K562 (cell line): ENCODE measurements around the gene RFC5. TPM values are rescaled to one million over a fixed set of nuclear protein-coding genes. Genes with fewer than 3 reads are reported as not detected.

Experiments used
- BRD9 ChIP-seq: fragments of 450-650 bp; IDR thresholded peaks from 2 replicates; pipeline ENCODE4 v1.6.1; 2018; ENCODE audit warnings: low read depth; ENCODE audit not compliant: partially characterized antibody
- NCOR1 ChIP-seq: fragments of 450-650 bp; IDR thresholded peaks from 2 replicates; pipeline ENCODE4 v1.6.1; 2016; ENCODE audit warnings: mild to moderate bottlenecking, moderate library complexity
- NEUROD1 ChIP-seq: fragments of 150-350 bp; IDR thresholded peaks from 2 replicates; pipeline ENCODE4 v1.6.1; 2014; ENCODE audit warnings: borderline replicate concordance, low read length, low read depth; ENCODE audit not compliant: partially characterized antibody
- POLR2G ChIP-seq: fragments of 200-400 bp; formaldehyde crosslinking; IDR thresholded peaks from 2 replicates; pipeline ENCODE4 v1.6.1; 2017; ENCODE audit warnings: low read depth, mild to moderate bottlenecking, antibody characterized with exemption, low read length, moderate library complexity
- SIN3A ChIP-seq, 2 experiments: fragments of 150-350 bp in 1 of 2; IDR thresholded peaks; 2 replicates each; pipeline ENCODE4 v1.6.1; 2011 to 2016; ENCODE audit warnings: borderline replicate concordance in 2 of 2, low read depth in 2 of 2, low read length in 2 of 2, mild to moderate bottlenecking in 2 of 2, moderate library complexity in 2 of 2; ENCODE audit not compliant: control insufficient read depth in 1 of 2
- SP1 ChIP-seq: sonication (generic); formaldehyde crosslinking; IDR thresholded peaks from 2 replicates; pipeline ENCODE4 v1.8.1; 2022; ENCODE audit warnings: mild to moderate bottlenecking, missing genetic modification reagents
- TFAP4 ChIP-seq: sonication (generic); formaldehyde crosslinking; IDR thresholded peaks from 2 replicates; pipeline ENCODE4 v1.8.0; 2022; ENCODE audit warnings: missing genetic modification reagents, mild to moderate bottlenecking, moderate library complexity, borderline replicate concordance
- polyA plus RNA-seq, 8 experiments: library from polyadenylated mRNA; depleted of rRNA in 4 of 8; stranded (reverse) in 5 of 8; unstranded in 3 of 8; fragments of >200 nt; fragmentation: Nextera tagmentation in 2 of 8; fragmentation: Illumina TruSeq in 1 of 8; extraction: Ambion mirVana in 2 of 8; extraction: Trizol in 1 of 8; gene quantifications; 2 replicates each; pipeline versions ENCODE4 v1.2.1 to v1.2.3, GENCODE V29; 2011 to 2014; ENCODE audit warnings: inconsistent platforms in 1 of 8, missing spikeins in 1 of 8
- total RNA-seq, 7 experiments: library from RNA; depleted of rRNA in 6 of 7; stranded (reverse); fragments of >200 nt in 6 of 7; fragmentation: Illumina TruSeq in 2 of 7; extraction: Trizol in 2 of 7; gene quantifications; 2 replicates each; pipeline versions ENCODE4 v1.2.1 to v1.2.3, GENCODE V29; 2011 to 2021; ENCODE audit warnings: low replicate concordance in 1 of 7
- TF ChIP-seq, protein P1 (sequence below): sonication (generic); formaldehyde crosslinking; IDR thresholded peaks from 2 replicates; pipeline ENCODE4 v1.8.0; 2022; ENCODE audit warnings: mild to moderate bottlenecking, missing genetic modification reagents
- TF ChIP-seq, protein P2 (sequence below), 2 experiments: fragments of 200-800 bp in 1 of 2; sonication (Bioruptor generic) in 1 of 2; sonication (generic) in 1 of 2; formaldehyde crosslinking in 1 of 2; IDR thresholded peaks in 1 of 2; conservative IDR thresholded peaks in 1 of 2; 2 replicates each; pipeline versions ENCODE4 v1.5.0 to v1.6.1; 2016 to 2020; ENCODE audit warnings: missing compliant biosample characterization in 1 of 2, missing genetic modification characterization in 1 of 2, missing genetic modification reagents in 1 of 2
- TF ChIP-seq, protein P3 (sequence below): fragments of 450-650 bp; IDR thresholded peaks from 2 replicates; pipeline ENCODE4 v1.6.1; 2018; ENCODE audit not compliant: partially characterized antibody

RFC5 gene
- total and polyA plus RNA-seq, 9 of the 15 experiments (the other 6 are each of a cell fraction or from before 2014, with no cell fraction given): 61.8 to 189 (median 92.9) TPM

GRCh38 chr12:118061011-118061872 lies 44.7 kb downstream of the RFC5 start, which contains the start of gene WSB2 (continued):
- TF ChIP-seq, protein P1, sequence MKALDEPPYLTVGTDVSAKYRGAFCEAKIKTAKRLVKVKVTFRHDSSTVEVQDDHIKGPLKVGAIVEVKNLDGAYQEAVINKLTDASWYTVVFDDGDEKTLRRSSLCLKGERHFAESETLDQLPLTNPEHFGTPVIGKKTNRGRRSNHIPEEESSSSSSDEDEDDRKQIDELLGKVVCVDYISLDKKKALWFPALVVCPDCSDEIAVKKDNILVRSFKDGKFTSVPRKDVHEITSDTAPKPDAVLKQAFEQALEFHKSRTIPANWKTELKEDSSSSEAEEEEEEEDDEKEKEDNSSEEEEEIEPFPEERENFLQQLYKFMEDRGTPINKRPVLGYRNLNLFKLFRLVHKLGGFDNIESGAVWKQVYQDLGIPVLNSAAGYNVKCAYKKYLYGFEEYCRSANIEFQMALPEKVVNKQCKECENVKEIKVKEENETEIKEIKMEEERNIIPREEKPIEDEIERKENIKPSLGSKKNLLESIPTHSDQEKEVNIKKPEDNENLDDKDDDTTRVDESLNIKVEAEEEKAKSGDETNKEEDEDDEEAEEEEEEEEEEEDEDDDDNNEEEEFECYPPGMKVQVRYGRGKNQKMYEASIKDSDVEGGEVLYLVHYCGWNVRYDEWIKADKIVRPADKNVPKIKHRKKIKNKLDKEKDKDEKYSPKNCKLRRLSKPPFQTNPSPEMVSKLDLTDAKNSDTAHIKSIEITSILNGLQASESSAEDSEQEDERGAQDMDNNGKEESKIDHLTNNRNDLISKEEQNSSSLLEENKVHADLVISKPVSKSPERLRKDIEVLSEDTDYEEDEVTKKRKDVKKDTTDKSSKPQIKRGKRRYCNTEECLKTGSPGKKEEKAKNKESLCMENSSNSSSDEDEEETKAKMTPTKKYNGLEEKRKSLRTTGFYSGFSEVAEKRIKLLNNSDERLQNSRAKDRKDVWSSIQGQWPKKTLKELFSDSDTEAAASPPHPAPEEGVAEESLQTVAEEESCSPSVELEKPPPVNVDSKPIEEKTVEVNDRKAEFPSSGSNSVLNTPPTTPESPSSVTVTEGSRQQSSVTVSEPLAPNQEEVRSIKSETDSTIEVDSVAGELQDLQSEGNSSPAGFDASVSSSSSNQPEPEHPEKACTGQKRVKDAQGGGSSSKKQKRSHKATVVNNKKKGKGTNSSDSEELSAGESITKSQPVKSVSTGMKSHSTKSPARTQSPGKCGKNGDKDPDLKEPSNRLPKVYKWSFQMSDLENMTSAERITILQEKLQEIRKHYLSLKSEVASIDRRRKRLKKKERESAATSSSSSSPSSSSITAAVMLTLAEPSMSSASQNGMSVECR (CRISPR knock-in tag): peak; percentile 14; the same call in 1 of the 2 replicates
- TF ChIP-seq, protein P2, sequence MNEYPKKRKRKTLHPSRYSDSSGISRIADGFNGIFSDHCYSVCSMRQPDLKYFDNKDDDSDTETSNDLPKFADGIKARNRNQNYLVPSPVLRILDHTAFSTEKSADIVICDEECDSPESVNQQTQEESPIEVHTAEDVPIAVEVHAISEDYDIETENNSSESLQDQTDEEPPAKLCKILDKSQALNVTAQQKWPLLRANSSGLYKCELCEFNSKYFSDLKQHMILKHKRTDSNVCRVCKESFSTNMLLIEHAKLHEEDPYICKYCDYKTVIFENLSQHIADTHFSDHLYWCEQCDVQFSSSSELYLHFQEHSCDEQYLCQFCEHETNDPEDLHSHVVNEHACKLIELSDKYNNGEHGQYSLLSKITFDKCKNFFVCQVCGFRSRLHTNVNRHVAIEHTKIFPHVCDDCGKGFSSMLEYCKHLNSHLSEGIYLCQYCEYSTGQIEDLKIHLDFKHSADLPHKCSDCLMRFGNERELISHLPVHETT (CRISPR knock-in tag; conservative IDR thresholded peaks at IDR 0.05 in 1 of 2, IDR thresholded peaks at IDR 0.05 in 1 of 2): peak in 1 of 2 experiments; percentile 97; a peak in 2 of 4 replicates
- TF ChIP-seq, protein P3, sequence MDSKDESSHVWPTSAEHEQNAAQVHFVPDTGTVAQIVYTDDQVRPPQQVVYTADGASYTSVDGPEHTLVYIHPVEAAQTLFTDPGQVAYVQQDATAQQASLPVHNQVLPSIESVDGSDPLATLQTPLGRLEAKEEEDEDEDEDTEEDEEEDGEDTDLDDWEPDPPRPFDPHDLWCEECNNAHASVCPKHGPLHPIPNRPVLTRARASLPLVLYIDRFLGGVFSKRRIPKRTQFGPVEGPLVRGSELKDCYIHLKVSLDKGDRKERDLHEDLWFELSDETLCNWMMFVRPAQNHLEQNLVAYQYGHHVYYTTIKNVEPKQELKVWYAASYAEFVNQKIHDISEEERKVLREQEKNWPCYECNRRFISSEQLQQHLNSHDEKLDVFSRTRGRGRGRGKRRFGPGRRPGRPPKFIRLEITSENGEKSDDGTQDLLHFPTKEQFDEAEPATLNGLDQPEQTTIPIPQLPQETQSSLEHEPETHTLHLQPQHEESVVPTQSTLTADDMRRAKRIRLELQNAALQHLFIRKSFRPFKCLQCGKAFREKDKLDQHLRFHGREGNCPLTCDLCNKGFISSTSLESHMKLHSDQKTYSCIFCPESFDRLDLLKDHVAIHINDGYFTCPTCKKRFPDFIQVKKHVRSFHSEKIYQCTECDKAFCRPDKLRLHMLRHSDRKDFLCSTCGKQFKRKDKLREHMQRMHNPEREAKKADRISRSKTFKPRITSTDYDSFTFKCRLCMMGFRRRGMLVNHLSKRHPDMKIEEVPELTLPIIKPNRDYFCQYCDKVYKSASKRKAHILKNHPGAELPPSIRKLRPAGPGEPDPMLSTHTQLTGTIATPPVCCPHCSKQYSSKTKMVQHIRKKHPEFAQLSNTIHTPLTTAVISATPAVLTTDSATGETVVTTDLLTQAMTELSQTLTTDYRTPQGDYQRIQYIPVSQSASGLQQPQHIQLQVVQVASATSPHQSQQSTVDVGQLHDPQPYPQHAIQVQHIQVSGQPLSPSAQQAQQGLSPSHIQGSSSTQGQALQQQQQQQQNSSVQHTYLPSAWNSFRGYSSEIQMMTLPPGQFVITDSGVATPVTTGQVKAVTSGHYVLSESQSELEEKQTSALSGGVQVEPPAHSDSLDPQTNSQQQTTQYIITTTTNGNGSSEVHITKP: peak; percentile 90
- TF ChIP-seq TFAP4 (peak; percentile 82), NEUROD1 (no peak), BRD9 (peak; percentile 71), SP1 (no peak), POLR2G (peak; percentile 62), SIN3A (IDR thresholded peaks at IDR 0.05; ENCODE audit: borderline replicate concordance in 2 of 2, control insufficient read depth in 1 of 2, low read depth in 2 of 2, low read length in 2 of 2) (0 out of 4 replicates have a peak, but pooled peaks of 1 of the 2 experiments have one; percentile 39), NCOR1 (0 out of 2 replicates have a peak, but pooled peaks have one; percentile 9)
